ENCODE results near the gene KPNB1. TPM values are rescaled to one million over a fixed set of nuclear protein-coding genes. Genes with fewer than 3 reads are reported as not detected.

KPNB1 gene
- polyA plus RNA-seq, 1 donor (not counting 4 experiments of a cell fraction or from before 2014, with no cell fraction given), result 220 TPM

DNA sequence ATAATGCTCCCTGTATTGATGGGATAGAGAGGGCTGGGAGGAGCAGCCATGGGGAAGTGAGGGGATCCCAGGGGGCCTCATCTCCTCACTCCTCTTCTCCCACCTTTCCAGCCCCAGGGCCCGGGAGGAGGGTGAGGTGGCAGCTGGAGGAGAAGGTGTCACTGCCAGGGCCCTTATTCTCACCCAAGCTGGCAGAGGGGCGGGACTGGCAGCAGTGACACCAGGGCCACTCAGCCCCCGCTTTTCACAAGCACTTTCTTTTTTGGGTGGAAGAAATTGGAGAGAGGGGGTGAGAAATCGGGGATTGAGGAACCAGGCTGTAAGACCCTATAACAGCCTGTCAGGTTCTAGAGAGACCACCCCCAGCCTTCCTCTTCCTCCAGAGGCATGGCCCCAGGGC is 81.0 kb downstream of the KPNB1 start:
- no peak for DNase-seq (ENCODE audit: low read depth, low spot score)
- no peak overlapping the region for H2AFZ ChIP-seq (ENCODE audit: control insufficient read depth, low read length)

DNA sequence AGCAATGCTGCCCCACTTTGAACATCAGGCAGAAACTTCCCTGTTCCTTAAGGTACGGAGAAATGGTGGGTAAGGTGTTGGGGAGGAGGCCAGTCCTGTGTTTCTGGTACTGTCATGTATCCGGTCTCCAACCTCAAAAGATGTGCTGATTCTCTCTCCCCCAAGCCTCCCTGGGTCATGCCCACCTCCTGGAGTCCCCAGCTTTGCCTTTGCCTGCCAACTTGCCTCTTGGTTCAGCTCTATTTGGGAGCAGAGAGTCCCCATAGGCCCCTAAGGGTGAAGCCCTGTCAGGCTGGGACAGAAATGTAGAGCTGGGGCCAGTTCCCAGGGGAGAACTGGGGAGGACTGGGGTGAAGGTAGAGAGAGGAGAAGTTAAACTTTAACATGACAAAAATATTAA is 81.7 kb downstream of the KPNB1 start:
- peaks cover 54% of the 10 kb centered on the region for H3K27me3 ChIP-seq (ENCODE audit: control insufficient read depth, extremely low read depth, insufficient read depth, low read length)
- no peak overlapping the region for H3K4me3 ChIP-seq (ENCODE audit: control insufficient read depth in 2 of 3, extremely low read depth in 1 of 3, insufficient read depth in 2 of 3, low read depth in 1 of 3, low read length in 3 of 3)
- no peaks in the 10 kb centered on the region for H4K20me1 ChIP-seq (ENCODE audit: control insufficient read depth, extremely low read depth, insufficient read depth, low read length)
- no peak overlapping the region for H3K27ac ChIP-seq (ENCODE audit: control insufficient read depth, insufficient read depth, low read length)
- H3K79me2 ChIP-seq (ENCODE audit: control insufficient read depth, insufficient read depth, low read length), result no peaks in the 10 kb centered on the region
- DNase-seq (ENCODE audit: low read depth, low spot score) (no peak), FAIRE-seq (no peak)
- H3K9me3 ChIP-seq (ENCODE audit: control insufficient read depth, low read depth, low read length), result no peaks in the 10 kb centered on the region
- H3K4me1 ChIP-seq (ENCODE audit: control insufficient read depth, extremely low read depth, insufficient read depth, low read length), result no peaks in the 10 kb centered on the region
- H3K36me3 ChIP-seq (ENCODE audit: control insufficient read depth in 2 of 2, extremely low read depth in 1 of 2, insufficient read depth in 2 of 2, low read length in 2 of 2), result no peaks in the 10 kb centered on the region
- TF ChIP-seq CTCF (optimal IDR thresholded peaks at IDR 0.05 in 1 of 3, IDR thresholded peaks at IDR 0.05 in 1 of 3, conservative IDR thresholded peaks at IDR 0.05 in 1 of 3; ENCODE audit: extremely low read depth in 1 of 3, insufficient read depth in 2 of 3, low read length in 3 of 3) (no peak), EZH2 (IDR thresholded peaks at IDR 0.05; ENCODE audit: low read length) (no peak)
- H3K9ac ChIP-seq (ENCODE audit: control insufficient read depth, extremely low read depth, insufficient read depth, low read length), result no peak overlapping the region
- dilution Hi-C loops (cut with MboI; ENCODE audit: extremely low pct_ligation_motif_present, low sequenced_read_pairs), result no loop called here
- no peaks in the 10 kb centered on the region for H3K9me1 ChIP-seq (ENCODE audit: control insufficient read depth, extremely low read depth, insufficient read depth, low read length)
- H2AFZ ChIP-seq (ENCODE audit: control insufficient read depth, low read length), result no peak overlapping the region
- H3K4me2 ChIP-seq (ENCODE audit: control insufficient read depth, extremely low read depth, insufficient read depth, low read depth, low read length), result no peak overlapping the region

More for the DNA sequence above, 81.0 kb downstream of the KPNB1 start:
- H3K79me2 ChIP-seq (ENCODE audit: control insufficient read depth, insufficient read depth, low read length), result no peaks in the 10 kb centered on the region
- no peak overlapping the region for H3K4me2 ChIP-seq (ENCODE audit: control insufficient read depth, extremely low read depth, insufficient read depth, low read depth, low read length)
- H3K4me1 ChIP-seq (ENCODE audit: control insufficient read depth, extremely low read depth, insufficient read depth, low read length), result no peaks in the 10 kb centered on the region
- dilution Hi-C loops (cut with MboI; ENCODE audit: extremely low pct_ligation_motif_present, low sequenced_read_pairs), result no loop called here
- peaks cover 50% of the 10 kb centered on the region for H3K27me3 ChIP-seq (ENCODE audit: control insufficient read depth, extremely low read depth, insufficient read depth, low read length)
- H3K27ac ChIP-seq (ENCODE audit: control insufficient read depth, insufficient read depth, low read length), result no peak overlapping the region
- FAIRE-seq, result no peak
- H4K20me1 ChIP-seq (ENCODE audit: control insufficient read depth, extremely low read depth, insufficient read depth, low read length), result no peaks in the 10 kb centered on the region
- no peak overlapping the region for H3K9ac ChIP-seq (ENCODE audit: control insufficient read depth, extremely low read depth, insufficient read depth, low read length)
- H3K9me3 ChIP-seq (ENCODE audit: control insufficient read depth, low read depth, low read length), result no peaks in the 10 kb centered on the region
- no peak overlapping the region for H3K4me3 ChIP-seq (ENCODE audit: control insufficient read depth in 2 of 3, extremely low read depth in 1 of 3, insufficient read depth in 2 of 3, low read depth in 1 of 3, low read length in 3 of 3)
- H3K9me1 ChIP-seq (ENCODE audit: control insufficient read depth, extremely low read depth, insufficient read depth, low read length), result no peaks in the 10 kb centered on the region
- no peak for TF ChIP-seq CTCF (optimal IDR thresholded peaks at IDR 0.05 in 1 of 3, IDR thresholded peaks at IDR 0.05 in 1 of 3, conservative IDR thresholded peaks at IDR 0.05 in 1 of 3; ENCODE audit: extremely low read depth in 1 of 3, insufficient read depth in 2 of 3, low read length in 3 of 3)
- TF ChIP-seq EZH2 (IDR thresholded peaks at IDR 0.05; ENCODE audit: low read length), result no peak
- no peaks in the 10 kb centered on the region for H3K36me3 ChIP-seq (ENCODE audit: control insufficient read depth in 2 of 2, extremely low read depth in 1 of 2, insufficient read depth in 2 of 2, low read length in 2 of 2)

Measured in keratinocyte (primary cell).